ENCODE data around the gene ZMIZ1.
A peak's percentile ranks its signal among the peaks of the same experiment; 100 is the strongest.

The ZMIZ1 gene

GRCh38 chr10:79081353-79082034 lies 12.7 kb downstream of the ZMIZ1 start:
- DNase-seq = no peak

- DNase-seq = no peak
Observed at GRCh38 chr10:79082035-79082373, 13.2 kb downstream of the ZMIZ1 start.

GRCh38 chr10:79082631-79083596 lies 14.1 kb downstream of the ZMIZ1 start:
- no peak for DNase-seq

- DNase-seq = peak in 18 of 56 donors; percentile 14 to 68 (median 34)
Observed at GRCh38 chr10:79084012-79084971, 15.5 kb downstream of the ZMIZ1 start.

- DNase-seq = no peak
Observed at GRCh38 chr10:79084972-79085597, 16.3 kb downstream of the ZMIZ1 start.

GRCh38 chr10:79086822-79087221 lies 18.1 kb downstream of the ZMIZ1 start:
- DNase-seq = no peak

- DNase-seq = no peak
Observed at GRCh38 chr10:79087721-79088120, 19.0 kb downstream of the ZMIZ1 start.

GRCh38 chr10:79088176-79088575 lies 19.4 kb downstream of the ZMIZ1 start:
- DNase-seq = peak in 12 of 56 donors; percentile 10 to 53 (median 28)

- no peak for DNase-seq
Observed at GRCh38 chr10:79088613-79089355, 20.0 kb downstream of the ZMIZ1 start.

GRCh38 chr10:79089632-79090031 lies 20.9 kb downstream of the ZMIZ1 start:
- DNase-seq = no peak

GRCh38 chr10:79090134-79090803 lies 21.5 kb downstream of the ZMIZ1 start:
- DNase-seq = peak in 1 of 56 donors; percentile 9

GRCh38 chr10:79092292-79092896 lies 23.6 kb downstream of the ZMIZ1 start:
- no peak for DNase-seq

GRCh38 chr10:79093658-79094411 lies 25.1 kb downstream of the ZMIZ1 start:
- peak in 13 of 56 donors; percentile 13 to 54 (median 30) for DNase-seq

- no peak for DNase-seq
Observed at GRCh38 chr10:79094412-79095175, 25.8 kb downstream of the ZMIZ1 start.

GRCh38 chr10:79095316-79095715 lies 26.6 kb downstream of the ZMIZ1 start:
- DNase-seq = no peak

- no peak for DNase-seq
Observed at GRCh38 chr10:79096514-79096913, 27.7 kb downstream of the ZMIZ1 start.
